H1 (cell line): ENCODE measurements around the gene PRR5. TPM values are rescaled to one million over a fixed set of nuclear protein-coding genes. Genes with fewer than 3 reads are reported as not detected.

Experiments
- BACH1 ChIP-seq: IDR thresholded peaks from 2 replicates; pipeline ENCODE4 v1.6.1; 2012; ENCODE audit warnings: low read length, improper control_type of control experiment
- KDM1A ChIP-seq: fragments of 200-600, 300-600 bp; sonication (generic); IDR thresholded peaks from 2 replicates; pipeline ENCODE4 v1.7.1; 2016; ENCODE audit warnings: mild to moderate bottlenecking, low read length, borderline replicate concordance
- KDM5A ChIP-seq: fragments of 200-600 bp; IDR thresholded peaks from 2 replicates; pipeline ENCODE4 v1.7.1; 2012; ENCODE audit warnings: mild to moderate bottlenecking, low read length, inconsistent platforms, mixed read lengths
- POLR2AphosphoS5 ChIP-seq: IDR thresholded peaks from 2 replicates; pipeline ENCODE4 v1.6.1; 2011; ENCODE audit warnings: low read depth, low read length
- RAD21 ChIP-seq, 2 experiments: IDR thresholded peaks in 1 of 2; conservative IDR thresholded peaks in 1 of 2; 2 replicates each; pipeline ENCODE4 v1.6.1; 2011; ENCODE audit warnings: low read depth in 2 of 2, low read length in 2 of 2, improper control_type of control experiment in 1 of 2, inconsistent platforms in 1 of 2, mild to moderate bottlenecking in 1 of 2, moderate library complexity in 1 of 2
- RBBP5 ChIP-seq: IDR thresholded peaks from 2 replicates; pipeline ENCODE4 v1.7.1; 2012; ENCODE audit warnings: low read depth, mild to moderate bottlenecking, inconsistent platforms, low read length, moderate library complexity, borderline replicate concordance
- SIN3A ChIP-seq, 2 experiments: IDR thresholded peaks in 1 of 2; conservative IDR thresholded peaks in 1 of 2; 2 replicates each; pipeline ENCODE4 v1.6.1; 2011 to 2012; ENCODE audit warnings: low read length in 2 of 2, improper control_type of control experiment in 1 of 2, low read depth in 1 of 2, mild to moderate bottlenecking in 1 of 2
- YY1 ChIP-seq: IDR thresholded peaks from 2 replicates; pipeline ENCODE4 v1.6.1; 2011; ENCODE audit warnings: low read depth, mild to moderate bottlenecking, low read length
- polyA plus RNA-seq, 7 experiments: library from polyadenylated mRNA; depleted of rRNA in 3 of 7; stranded (reverse) in 5 of 7; unstranded in 2 of 7; fragments of >200 nt in 5 of 7; fragments of 200-250 nt in 2 of 7; gene quantifications; 1 replicate in 5 of 7; 2 replicates in 1 of 7; 4 replicates in 1 of 7; pipeline versions ENCODE4 v1.2.1 to v1.2.3, GENCODE V29; 2011 to 2013; ENCODE audit warnings: missing spikeins in 2 of 7, mixed read lengths in 2 of 7
- total RNA-seq: library from RNA; stranded (reverse); fragmentation: NEBNext Ultra II Directional; extraction: Animal tissue kit (Norgen Biotek cat#: 25700); gene quantifications from 2 replicates; pipeline ENCODE4 v1.2.1, GENCODE V29; 2021

The PRR5 gene
- total and polyA plus RNA-seq, 2 of the 8 experiments (the other 6 are each of a cell fraction or from before 2014, with no cell fraction given): 16.5 to 25.7 TPM

DNA sequence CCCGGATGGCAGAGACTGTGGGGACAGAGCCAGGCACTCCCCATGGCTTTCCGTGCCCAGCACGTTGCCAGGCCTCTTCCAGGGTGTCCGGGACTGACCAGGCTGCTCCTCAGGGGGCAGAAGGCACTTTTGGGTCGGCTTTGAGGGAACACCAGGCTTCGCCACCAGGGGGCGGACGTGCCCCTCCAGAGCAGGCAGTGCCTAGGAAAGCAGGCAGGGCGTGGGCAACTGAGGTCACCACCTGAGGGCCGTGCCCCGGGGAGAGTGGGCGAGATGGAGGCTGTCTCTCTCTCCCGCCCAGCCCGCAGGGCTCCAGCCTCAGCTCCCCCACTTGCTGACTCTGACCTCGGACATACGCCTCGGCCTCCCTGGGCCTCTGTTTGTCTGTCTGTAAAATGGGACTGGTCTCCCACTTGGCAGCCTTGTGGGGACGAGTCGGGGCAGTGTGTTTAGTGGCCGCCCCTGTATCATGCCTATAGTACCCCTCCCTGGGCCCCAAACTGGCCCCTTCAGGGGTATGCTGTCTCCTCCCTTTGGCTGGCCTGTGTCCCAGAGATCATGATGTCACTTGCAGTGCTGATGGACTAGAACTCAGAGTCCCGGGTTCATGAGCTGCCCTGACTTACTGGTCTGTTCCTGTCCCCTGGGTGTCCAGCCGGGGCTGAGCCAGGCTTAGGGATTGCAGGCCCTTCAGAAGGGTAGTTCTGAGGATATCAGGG is 4.4 kb upstream of the PRR5 start (continued):
- TF ChIP-seq BACH1 (0 out of 2 replicates have a peak, but pooled peaks have one; percentile 5), POLR2AphosphoS5 (no peak), RBBP5 (no peak), RAD21 (IDR thresholded peaks at IDR 0.05 in 1 of 2, conservative IDR thresholded peaks at IDR 0.05 in 1 of 2; ENCODE audit: low read depth in 2 of 2, low read length in 2 of 2) (peak; percentile 92 to 96), KDM5A (no peak), YY1 (0 out of 2 replicates have a peak, but pooled peaks have one; percentile 51), KDM1A (peak; percentile 96), SIN3A (conservative IDR thresholded peaks at IDR 0.05 in 1 of 2, IDR thresholded peaks at IDR 0.05 in 1 of 2; ENCODE audit: low read depth in 1 of 2, low read length in 2 of 2) (0 out of 4 replicates have a peak, but pooled peaks of 1 of the 2 experiments have one; percentile 27)
- TF ChIP-seq, all 59 proteins: peak for 9
